ENCODE measurements around the gene SLC24A3.

GRCh38 chr20:19711126-19711525 lies 498.7 kb downstream of the SLC24A3 start:
- no peak for TF ChIP-seq CTCF (conservative IDR thresholded peaks at IDR 0.05; ENCODE audit: low read length)
- TF ChIP-seq EZH2phosphoT487 (IDR thresholded peaks at IDR 0.05; ENCODE audit: borderline replicate concordance) = no peak
